Fibroblast of skin of right quadriceps (primary cell): Measurements from ENCODE around the gene SLIT3.

Experiments
- DNase-seq: peaks from one replicate; pipeline ENCODE4 v3.0.0-alpha.2; 2013

Gene SLIT3

DNA sequence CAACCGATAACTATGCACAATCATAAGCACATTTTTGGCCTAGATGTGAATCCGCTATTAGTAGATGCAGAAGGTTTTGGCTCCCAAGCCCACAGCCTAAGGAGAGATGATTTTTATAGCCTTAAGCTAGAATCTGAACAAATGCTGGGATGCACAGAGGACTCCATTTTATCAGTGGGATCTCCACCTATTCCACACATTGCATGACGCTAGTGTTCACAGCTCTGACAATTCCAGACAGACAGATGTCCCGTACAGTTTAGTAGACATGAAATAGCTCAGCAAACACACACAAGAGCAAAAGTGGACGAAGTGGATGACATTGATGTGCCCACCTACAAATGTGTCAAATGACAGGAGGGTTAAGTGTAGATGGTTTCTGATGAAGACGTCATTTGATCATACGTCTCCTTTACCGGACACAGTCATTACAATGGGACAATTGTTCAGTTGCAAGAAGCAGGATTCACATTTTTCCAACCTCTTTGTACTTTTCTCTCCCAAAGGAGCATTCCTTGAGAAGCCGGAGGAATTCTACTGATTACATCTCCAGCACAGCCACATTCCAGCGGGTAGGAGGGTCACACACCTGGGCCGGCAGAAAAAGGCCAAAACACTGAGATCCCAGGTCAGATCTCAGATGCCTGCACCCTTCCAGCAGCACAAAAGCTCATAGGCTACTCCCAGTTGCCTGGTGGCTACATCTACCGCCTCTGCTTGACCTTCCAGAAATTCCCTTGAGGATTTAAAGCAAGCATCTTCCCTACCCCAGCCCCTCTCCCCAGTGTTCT, 202.4 kb downstream of the SLIT3 start:
- no peak for DNase-seq

DNA sequence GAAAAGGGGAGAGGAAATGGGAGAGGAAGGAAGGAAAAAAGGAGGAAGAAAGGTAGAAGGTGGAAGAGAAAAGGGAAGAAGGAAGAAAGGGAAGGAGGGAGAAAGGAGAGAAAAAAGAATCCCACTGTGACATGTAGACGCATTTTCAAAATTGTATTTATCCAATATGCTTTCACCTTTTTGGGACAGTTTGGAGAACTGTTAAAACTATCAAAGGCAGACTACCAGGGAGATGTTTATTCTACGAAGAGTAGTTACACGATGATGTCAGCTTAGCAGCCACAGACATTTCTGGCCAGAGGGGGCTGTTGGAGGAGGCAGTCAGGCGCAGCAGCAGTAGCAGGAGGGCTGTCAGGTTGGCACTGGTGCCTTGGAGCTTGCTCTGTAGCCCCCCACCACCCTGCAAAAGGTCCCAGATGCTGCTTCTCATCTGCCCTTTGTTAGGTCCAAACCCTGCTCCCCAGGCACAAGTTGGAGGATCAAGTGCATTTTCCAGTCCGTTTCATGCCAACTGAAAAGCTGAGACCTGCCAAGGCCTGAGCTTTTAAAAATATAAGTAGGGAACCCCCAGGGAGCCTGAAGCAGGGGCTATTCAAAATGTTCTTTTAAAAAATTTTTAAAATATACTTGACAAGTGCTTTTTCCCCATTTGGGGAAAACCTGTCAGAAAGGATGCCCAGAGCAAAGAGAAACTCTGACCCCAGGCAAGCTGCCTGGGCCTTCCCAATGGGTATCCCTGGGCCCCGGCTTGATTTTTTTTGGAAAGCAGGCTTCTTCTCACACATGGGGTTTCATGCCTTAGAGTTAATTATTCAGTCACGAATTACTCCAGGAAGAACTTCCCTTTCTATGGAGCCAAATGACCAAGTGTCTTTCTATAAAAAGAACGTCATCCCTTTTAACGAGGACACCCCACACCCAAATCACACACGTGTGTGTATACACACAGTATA, 203.3 kb downstream of the SLIT3 start:
- DNase-seq = peak; percentile 46

DNA sequence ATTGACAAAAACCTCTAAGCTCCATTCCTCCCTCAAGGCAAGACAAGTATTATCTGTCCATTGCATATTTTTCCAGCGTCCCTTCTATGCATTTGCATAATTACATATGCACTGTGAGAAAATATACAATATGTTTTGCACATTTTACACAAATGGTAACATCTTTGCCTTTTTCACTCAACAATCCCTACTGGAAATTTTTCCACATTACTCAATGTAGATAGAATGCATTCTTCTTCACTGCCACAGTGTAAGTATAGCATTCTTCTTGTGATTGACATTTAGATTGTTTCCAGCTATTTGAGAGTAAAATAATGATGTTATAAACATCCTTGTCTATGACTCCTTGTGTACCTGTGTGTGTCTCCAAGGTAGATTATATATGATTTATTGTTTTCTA, 205.0 kb downstream of the SLIT3 start:
- DNase-seq = peak; percentile 34

DNA sequence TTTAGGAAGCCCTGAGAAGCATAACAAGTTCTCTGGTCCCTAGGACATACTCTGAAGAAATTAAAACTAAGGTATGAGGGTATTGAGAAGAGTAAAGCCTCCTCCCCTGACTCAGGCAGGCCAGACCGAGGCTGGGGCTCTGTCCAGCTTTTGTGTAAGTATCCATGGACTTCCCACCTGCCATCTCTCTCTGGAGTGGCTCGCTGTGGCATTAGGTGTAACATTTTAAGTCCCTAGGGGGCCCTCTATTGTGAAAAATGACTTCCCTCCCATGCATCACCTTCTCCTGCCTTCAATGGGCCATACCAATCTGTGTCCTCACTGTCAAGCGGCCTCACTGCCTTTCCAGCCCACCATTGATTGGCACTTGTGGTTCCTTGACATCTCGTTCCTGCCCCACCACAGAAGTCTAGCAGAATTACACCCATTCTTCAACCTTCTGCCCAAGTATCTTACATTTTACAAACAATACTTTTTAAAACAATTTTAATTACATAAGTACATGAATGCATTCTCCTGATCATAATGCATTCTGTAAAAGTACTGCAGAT, 205.5 kb downstream of the SLIT3 start:
- DNase-seq = no peak

DNA sequence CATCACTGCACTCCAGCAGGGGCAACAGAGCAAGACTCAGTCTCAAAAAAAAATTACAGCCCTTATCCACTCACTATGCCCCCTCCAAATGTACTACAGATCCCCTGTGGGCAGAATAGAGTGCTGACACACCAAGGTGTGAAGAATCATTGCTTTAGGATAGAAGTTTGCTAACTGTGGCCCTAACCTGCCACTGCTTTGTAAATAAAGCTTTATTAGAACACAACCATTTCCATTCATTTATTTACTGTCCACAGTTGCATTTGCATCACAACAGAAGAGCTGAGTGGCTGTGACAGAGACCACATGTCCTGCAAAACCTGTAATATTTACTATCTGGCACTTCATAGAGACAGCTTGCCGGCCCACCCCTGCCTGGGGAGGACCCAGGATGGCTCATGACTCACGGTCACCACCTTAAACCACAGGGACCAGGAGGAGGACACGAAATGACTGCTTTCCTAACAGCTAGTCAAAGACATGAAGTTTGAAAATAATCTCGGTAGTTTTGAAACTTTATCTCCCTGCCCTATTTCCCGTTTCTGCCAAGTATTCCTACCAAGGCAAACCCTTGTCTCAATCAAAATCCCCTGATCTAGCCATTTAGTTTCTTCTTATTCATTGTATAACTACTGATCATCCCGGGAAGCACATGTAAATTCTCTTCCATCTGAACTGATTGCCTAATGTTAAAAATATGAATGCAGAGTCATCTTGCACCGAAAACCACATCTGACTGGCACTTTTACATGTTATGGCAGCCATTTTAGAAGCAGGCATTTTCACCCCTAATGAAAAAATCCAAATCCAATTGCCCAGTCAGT, 206.1 kb downstream of the SLIT3 start:
- peak; percentile 80 for DNase-seq

DNA sequence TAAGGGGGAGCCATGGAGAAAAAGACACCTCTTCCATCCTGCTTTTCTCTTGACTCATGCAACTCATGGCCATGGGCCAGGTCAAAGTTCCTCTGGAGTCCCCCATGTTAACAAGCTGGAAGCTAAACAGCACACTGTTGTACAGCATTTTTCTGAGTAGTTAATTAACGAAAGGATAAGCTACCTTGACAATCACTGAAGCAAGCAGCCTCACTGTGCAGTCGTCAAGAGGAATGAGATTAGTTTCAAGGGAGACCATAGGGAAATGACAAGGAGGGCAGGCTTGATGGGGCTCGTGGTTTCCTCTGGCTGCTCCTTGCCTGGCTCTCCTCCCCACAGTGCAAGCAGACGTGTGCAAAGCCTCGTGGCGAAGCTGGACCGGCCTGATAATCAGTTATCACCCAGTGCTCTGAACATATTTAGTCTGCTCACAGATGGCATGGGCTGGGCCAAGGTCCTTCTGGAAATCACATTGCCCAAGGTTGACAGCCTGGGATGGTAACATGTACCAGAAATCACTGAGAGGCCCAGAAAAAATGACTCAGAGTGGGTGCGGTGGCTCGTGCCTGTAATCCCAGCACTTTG, 209.5 kb downstream of the SLIT3 start:
- no peak for DNase-seq

DNA sequence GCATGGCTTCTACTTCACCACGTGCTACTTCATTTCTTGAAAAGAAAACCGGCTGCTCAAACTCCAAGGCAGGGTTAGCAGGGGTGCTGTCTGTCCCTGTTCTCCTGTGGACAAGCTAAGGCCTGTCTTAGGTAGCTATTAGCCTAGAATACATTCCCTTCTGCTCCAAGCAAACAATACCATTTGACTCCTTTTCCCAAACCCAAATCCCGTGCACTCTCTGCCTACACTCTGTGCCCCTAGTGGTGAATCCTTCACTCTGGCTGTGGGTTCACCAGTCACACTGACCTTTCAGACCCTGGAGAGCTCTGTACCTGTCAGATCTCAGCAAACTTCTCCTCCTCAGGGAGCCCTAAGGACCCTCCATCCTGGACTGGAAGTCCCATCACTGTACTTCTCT, 211.6 kb downstream of the SLIT3 start:
- no peak for DNase-seq

DNA sequence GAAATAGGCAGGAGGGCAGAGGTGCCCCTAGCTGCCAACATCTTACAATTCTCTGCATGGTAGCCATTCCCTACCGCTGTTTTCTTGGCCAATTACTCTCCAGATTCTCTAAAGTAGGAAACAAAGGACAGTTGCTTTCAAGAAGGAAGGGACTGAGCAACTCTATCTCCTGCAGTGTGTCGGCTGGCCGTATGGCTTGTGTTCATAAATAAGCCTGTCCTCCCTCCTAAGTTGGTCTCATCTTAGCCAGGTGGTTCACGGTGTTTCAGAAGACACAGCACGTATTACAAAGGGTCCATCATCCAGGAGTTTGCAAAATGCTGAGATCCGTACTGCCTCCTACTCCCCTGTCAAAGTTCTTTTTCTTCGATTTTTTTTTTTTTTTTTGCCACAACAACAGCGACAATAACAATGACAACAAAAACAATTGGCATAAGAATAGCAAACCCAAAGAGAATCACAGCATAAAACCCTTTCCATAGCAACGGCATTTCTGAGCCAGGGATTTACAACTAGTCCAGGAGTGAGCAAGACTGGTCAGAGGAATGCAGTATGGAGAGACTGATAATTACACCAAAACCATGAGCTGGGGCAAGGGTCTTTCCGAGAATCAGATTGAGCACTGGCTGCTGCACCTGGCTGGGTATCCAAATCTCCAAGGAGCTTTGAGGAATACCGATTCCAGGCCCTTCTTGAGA, 212.8 kb downstream of the SLIT3 start:
- no peak for DNase-seq

DNA sequence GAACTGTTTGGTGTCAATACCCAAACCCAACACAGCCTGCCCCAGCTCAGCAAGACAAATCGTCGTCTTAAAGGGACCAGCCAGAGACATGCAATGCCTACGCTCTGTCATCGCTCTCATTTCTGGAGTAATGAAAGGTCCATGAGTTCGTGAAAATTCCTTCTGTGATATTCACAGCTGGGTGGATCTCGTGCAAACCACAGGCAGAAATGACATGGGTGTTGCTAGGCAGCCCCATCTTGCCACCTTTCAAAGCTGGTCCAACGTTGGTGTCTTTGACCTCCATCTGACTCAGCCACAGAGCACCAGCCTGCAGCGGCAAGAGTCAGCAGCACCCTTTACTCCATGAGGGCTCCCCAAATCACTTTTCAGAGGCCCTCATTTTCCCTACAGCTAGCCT, 215.3 kb downstream of the SLIT3 start:
- peak; percentile 33 for DNase-seq

DNA sequence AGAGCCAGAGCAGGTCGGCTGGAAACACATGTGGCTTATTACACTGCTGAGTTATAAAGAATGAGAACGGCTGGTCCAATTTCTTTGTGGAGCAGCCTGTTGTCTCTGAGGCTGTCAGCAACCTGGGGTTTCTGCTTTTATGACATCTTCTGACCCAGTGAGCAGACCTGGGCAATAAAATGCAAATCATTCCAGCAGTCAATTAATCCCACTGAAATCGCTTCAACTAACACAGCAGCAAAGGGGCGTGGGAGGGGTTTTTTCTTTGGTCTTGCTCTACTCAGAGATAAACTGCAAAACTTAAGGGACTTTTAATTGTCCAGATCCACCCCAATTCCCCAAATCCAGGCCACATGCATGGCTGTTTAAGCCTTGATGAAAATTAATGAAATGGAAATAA, 215.7 kb downstream of the SLIT3 start:
- DNase-seq = no peak

DNA sequence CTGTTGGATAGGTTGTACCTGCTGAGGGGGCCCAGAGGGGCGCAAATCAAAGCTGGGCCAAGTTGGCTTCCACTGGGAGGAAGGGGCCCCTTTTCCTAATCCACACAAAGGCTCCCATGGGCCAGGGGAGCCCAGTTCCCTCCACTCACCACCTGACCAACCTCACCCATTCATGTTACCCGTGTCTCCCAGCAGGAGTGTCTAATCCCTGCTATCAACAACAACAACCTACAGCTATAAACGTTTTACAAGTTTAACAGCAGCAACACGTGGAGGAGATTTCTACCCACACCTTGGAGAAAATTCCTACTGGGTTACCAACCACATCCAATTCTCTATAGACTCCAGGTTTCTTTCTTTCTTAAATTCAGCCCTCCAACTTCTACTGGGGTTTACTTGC, 216.2 kb downstream of the SLIT3 start:
- no peak for DNase-seq

DNA sequence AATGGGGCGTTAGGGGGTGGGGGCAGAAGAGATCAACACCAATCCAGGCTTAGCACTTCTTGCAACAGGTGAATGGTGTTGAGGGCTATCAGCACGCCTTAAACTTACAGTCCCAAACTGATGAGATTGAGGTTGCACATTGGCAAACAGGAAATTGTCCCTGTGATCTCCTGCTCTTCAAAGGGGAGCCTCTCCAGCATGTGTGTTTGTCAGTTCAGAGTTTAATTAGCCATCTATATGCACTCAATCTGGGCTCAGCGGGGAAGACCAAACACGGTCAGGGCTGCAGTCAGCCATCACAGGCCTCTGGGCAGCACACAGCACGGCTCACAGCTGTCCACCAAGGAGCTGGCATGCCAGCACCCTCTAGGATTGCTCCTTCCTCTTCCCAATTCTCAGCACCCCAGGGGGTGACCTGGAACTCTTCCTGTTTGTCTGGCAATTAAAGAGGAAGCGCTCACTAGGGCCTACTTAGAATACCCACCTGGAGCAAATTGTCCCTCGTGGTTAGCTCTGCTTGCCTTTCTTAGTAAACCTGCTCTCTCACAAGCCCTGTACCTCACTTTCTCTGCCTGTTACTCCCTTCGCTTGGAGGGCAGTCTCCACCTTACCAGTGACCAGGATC, 217.4 kb downstream of the SLIT3 start:
- DNase-seq = no peak

DNA sequence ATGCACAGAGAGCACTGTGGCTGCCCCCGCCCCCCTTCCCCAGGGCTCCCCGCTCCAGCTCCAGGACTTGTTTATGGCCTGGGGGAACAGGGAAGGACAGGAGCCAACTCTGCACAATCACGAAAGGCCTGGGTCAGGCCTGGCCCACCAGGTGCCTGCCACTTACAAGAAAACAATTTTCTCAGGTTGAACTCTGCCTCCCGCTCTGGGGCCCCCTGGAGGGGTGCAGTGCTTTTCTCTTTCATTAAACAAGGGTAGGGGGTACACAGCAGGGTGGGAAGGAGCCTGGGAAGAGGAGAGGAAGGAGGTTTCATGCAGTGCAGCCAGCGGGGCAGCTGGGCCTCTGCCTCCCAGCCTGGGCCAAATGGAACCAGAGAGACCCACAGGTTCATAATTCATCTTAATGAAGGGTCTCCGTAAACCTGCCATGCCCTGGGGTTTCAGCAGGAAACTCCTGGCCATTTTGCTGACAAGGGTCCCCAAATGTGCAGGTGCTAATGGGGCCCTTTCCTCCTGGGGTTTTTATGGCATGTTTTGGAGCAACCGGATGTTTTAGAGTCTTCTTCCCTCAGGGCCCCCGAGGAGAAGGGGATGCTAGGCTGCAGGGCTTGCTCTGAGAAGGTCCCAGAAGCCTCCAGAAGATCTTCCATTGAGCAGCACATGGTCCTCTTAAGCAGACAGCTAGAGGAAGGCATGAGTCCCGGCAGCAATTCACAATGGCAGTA, 219.8 kb downstream of the SLIT3 start:
- DNase-seq = no peak

DNA sequence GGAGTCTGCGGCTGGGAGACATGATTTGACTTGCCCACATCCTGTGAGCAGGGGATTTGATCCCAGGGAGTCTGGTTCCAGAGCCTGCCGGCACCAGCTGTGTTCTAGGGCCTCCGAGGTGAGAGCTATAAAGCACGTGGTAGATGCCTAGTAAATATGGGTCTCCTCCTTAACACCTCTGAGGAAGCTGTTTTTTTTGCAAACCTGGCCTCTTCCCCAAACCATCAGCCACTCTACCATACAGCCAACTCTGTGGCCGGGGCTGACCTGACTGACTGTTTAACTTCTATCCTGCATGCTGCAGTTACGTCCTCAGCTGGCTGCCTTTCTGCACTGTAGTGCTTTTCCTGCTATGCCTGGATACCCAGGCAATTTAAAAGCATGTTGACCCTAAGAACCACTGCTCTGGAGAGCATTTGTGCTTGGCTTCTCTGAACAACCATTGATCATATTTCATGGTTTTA, 220.5 kb downstream of the SLIT3 start:
- DNase-seq = no peak

DNA sequence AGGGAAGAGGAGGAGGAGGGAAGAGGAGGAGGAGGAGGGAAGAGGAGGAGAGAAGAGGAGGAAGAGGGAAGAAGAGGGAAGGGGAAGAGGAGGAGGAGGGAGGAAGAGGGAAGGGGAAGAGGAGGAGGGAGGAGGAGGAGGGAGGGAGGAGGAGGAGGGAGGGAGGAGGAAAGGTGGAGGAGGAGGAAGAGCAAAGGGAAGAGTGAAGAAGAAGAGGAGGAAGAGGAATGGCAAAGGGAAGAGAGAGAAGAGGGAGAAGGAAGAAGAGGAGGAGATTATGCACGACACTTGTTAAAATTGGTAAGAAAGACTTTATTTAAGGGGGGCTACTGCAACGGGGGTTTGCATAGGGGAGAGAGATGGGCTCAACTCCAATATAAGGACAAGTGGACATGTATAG, 221.2 kb downstream of the SLIT3 start:
- DNase-seq = no peak

DNA sequence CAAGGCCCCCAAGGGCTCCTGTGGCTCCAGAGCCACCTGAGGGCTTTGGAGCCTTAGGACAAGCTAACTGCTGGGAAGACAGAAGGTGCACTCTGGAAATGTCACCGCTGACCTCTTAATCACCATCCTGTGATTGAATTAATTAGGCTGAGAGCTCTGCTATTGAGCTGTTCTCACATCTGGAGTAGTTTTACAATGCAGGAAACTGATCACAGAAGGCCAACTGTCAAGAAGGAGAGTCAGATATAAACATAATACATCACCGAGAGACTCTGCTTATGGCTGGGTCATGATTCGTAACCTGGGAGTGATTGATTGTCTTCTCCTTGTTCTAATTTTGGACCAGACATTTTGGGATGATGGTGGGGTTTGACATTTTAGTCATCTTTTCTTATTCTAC, 226.1 kb downstream of the SLIT3 start:
- peak; percentile 27 for DNase-seq

DNA sequence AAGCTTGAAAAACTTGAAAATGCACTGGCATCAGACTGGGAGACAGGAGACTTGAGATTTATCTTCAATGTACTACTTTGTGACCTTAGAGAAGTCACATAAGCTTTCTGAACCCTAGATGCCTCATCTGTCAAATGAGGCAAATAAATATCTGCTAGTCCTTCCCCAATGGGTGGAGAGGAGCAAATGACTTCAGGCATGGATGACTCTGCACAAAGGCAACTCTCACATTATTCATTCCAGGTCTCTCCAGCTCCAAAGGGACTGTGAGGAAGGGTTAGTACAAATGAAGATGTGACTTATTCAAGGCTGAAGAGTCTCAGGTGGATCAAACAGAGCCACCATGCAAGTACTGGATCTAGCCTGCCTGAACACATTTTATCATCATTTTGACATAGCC, 228.7 kb downstream of the SLIT3 start:
- DNase-seq = no peak

DNA sequence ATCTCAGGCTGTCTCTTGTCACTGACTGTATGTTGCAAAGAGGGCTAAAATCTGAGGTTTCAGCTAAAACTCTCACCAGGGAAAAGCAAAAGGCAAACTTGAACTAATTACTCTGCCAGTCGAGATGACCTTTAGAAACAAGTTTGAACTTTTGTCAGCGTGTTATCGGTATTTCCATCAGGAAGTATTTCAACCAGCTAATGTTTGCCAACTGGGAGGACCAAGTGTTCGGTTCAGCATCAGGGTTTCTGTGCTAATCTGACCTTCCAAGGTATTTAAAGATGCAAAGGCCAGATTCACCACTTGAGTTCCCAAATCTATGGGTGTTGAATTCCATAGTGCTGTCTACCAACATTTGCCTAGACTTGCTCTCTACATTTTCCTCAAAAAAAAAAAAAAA, 230.5 kb downstream of the SLIT3 start:
- no peak for DNase-seq

DNA sequence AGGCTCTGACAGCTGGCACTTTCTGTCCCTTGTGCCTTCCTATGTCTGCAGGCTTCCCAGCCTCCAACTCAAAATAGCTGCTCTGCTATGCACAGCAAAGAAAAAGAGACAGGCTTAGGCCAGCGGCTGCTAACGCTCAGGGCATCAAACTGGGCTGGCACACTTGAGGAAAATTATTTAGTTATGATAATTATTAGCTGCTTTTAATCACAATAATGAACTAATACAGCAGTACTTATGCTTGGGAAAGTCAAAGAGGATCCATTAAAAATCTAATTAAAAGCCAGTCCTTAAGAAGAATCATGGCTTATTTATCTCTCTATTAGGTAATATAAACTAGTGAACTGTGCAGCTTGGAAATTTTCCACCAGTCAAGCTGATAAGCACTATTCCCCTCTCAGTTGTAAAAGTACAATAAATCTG, 233.2 kb downstream of the SLIT3 start:
- no peak for DNase-seq

DNA sequence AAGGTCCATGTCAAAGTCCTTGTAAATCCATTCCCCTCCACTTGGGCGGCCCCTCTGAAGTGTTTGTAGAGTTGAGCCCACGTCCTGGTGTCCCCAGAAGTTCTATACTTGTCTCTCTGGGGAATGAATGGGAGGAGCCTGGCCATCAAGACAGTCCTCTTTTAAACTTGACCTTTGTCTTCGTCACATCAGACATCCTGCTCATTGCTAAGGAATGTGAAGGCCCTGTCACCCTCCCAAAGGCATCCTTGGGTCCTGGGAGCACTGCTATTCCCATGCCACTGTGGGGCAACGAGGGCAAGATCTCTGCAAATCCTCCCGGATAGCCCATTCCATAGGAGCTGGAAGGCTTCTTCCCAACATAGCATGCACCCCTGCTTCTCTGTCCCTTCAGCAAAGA, 235.5 kb downstream of the SLIT3 start:
- DNase-seq = no peak

DNA sequence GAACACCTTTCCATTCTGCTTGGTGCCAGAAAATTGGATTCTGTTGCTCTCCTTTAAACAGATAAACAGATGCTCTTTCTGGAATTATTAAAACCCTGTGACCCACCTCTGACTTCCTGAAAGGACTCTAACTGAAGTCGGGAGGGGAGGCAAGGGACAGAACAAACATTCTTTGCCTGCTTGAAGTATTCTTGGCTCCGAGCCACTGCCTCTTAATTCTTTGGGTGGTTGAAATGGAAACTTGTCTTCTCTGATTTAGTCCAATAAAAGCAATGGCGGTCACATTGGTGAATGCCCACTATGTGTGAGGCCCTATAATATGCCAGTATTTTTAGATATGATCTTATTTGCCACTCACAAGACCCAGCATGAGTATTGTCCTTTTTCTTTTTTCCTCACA, 236.8 kb downstream of the SLIT3 start:
- peak; percentile 53 for DNase-seq
